Measurements from ENCODE around the gene CD63. TPM values are rescaled to one million over a fixed set of nuclear protein-coding genes. Genes with fewer than 3 reads are reported as not detected.

Gene CD63
- total RNA-seq, 2 experiments from 2014 or later = 190 to 193 TPM

- ChIA-PET POLR2A (interaction anchor here (0.7 to 1.2 kb wide), 5 partner anchors 13 to 101 kb away, joined by 3 to 7 read pairs (median 3); partner anchors contain the start of genes CD63 and SARNP), CTCF (interaction anchor here (1.8 to 2.6 kb wide), 4 partner anchors 9 to 21 kb away, joined by 6 to 16 read pairs (median 10); partner anchors contain the start of gene CD63)
Observed at GRCh38 chr12:55716582-55716957, 12.2 kb downstream of the CD63 start.

- ChIA-PET CTCF (interaction anchor here (0.6 to 2.6 kb wide), 5 partner anchors 9 to 246 kb away, joined by 3 to 16 read pairs (median 6); partner anchors contain the start of gene CD63), POLR2A (interaction anchor here (0.7 to 1.1 kb wide), 4 partner anchors 13 to 101 kb away, joined by 3 to 7 read pairs (median 4); partner anchors contain the start of gene SARNP)
Observed at GRCh38 chr12:55715833-55716581, 12.8 kb downstream of the CD63 start, which contains the start of gene BLOC1S1. BLOC1S1 (plus strand) TSS chr12:55716046; CDS start chr12:55716052, 6 bp downstream.

DNA sequence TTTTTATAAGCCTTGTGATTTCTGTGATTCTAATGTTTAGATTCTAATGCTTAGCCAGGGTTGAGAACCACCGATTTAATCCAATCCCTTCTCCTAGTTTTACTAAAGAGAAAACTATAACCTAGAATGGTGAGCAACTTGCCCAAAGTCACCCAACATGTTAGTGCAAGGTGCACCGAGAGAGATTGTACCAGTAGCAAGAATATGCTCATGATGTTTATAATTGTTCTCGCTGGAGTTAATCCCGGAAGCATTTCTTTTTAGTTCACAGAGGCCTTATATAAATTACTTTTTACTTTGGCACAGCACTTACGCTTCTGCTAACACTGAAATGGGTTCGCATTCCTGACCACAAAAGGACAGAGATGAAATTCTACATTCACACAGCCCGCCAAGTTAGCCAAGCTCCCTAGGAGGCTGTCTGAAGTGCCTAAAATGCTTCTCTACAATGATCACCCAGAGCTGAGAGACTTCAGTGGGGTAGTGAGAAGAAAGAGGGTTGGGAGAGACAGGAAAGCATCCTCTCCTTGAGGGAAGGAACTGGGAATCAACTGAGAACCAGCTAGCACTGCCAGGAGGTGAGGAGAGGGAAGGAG, 13.5 kb downstream of the CD63 start:
- POLR2A ChIA-PET = interaction anchor here (1.1 kb wide), 2 partner anchors 14 to 15 kb away, joined by 3 to 6 read pairs; no protein-coding TSS in a partner anchor
- CTCF ChIA-PET = interaction anchor here (0.7 to 2.6 kb wide), 5 partner anchors 9 to 1514 kb away, joined by 3 to 16 read pairs (median 6); partner anchors contain the start of gene CD63

- CTCF ChIA-PET = no interaction called here
- POLR2A ChIA-PET = no interaction called here
Observed at GRCh38 chr12:55713721-55714120, 15.1 kb downstream of the CD63 start.

GRCh38 chr12:55712700-55713415, 16.0 kb downstream of the CD63 start:
- POLR2A ChIA-PET = no interaction called here
- CTCF ChIA-PET = interaction anchor here (0.6 to 1.6 kb wide), 4 partner anchors 20 to 1053 kb away, joined by 3 to 5 read pairs (median 4); no protein-coding TSS in a partner anchor

GRCh38 chr12:55711786-55712553, 16.8 kb downstream of the CD63 start:
- ChIA-PET CTCF (interaction anchor here (1.6 kb wide), 1 partner anchor 56 kb away, joined by 5 read pairs; no protein-coding TSS in a partner anchor), POLR2A (no interaction called here)

DNA sequence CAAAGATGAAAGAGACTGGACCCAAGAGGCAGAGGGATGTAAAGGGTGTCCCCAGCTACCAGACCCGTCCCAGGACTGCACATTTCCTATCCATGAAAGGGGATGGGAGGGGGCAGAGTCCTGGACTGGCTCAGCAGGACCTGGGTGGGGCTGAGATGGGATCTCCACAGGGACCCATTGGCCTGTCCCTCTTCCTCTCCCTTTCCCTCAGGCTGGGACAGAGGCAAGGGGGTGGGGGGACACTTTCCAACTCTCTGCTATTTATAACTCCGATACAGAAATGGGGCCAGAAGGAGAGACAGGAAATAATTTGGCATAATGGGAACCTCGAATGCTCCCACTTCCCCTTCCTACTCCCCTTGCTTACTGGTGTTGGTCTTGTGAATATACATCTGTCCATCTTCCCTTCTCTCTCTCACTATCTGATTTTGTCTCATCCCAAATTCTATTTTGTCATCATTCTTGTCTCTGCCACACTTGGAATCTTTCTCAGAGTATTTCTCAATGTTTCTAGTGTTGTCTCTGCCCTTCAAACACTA, 20.0 kb downstream of the CD63 start:
- POLR2A ChIA-PET = no interaction called here
- CTCF ChIA-PET = no interaction called here

- ChIA-PET CTCF (interaction anchor here (2.7 kb wide), 1 partner anchor 52 kb away, joined by 7 read pairs; no protein-coding TSS in a partner anchor), POLR2A (no interaction called here)
Observed at GRCh38 chr12:55707841-55708694, 20.7 kb downstream of the CD63 start, which contains the start of gene ITGA7. ITGA7 (minus strand) TSS chr12:55707904; CDS start chr12:55707682, 222 bp downstream.

- ChIA-PET POLR2A (no interaction called here), CTCF (interaction anchor here (0.5 to 2.7 kb wide), 2 partner anchors 51 to 935 kb away, joined by 3 to 7 read pairs; no protein-coding TSS in a partner anchor)
Observed at GRCh38 chr12:55707219-55707671, 21.6 kb downstream of the CD63 start.

DNA sequence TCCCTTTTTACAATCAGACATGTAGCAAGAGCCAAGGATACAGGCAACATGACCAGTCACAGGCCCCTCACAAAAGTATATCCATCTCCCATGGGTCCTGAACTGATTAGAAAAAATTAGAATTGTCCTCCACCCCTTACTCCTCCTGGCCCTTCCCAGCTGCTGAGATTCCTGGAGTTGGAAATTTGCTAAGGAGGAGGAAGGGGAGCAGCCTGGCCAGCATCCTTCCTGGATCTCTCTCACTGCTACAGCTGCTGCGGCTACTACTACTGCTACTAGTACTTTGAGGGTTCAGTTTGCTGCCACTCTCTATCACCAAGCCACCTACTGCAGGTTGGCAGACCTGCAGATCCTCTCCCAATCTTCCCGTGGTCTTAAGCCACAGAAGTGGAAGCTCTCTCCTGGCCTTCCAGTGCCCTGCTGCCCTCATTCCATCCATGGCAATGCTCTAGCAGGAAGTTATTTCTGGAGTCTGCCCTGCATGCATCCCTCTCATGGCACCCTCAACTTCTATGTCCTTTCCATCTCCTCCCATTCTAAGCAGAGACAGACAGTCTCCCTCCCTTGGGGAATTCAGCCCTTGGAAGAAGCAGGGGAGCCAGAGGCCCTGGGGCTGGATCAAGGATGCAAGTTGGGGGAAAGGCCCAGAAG, 22.1 kb downstream of the CD63 start:
- ChIA-PET CTCF (interaction anchor here (0.5 to 2.7 kb wide), 4 partner anchors 9 to 936 kb away, joined by 3 to 7 read pairs (median 4); partner anchors contain the start of gene BLOC1S1), POLR2A (no interaction called here)

DNA sequence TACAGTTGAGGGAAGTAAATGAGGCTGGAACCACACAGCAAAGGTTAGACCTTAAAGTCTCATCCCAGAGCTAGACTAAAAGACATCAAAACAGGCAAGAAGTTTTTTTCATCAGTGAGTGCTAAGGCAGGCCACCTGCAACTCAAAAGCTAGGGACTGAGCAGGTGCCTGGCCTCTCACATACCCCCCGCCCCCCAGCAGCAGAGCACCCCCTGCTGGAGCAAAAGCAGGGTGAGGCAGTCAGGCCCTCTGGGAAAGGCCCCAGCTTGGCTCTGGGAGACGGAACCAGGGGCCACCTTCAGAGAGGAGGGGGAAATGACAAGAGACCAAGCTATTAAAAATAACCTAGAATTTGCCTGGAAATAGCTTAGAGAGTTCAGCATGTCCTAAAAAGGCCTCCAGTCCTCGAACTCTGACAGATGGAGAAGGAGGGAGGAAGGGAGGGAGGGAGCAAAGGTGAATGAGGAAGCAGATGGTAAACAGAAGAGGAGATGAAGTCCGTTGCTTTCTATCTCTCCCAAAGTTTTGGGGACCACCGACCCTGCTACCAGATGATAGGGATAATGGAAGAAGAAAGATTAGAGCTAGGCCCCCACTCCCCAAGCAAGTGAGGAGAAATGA, 22.9 kb downstream of the CD63 start:
- ChIA-PET CTCF (interaction anchor here (0.6 to 2.7 kb wide), 4 partner anchors 10 to 50 kb away, joined by 3 to 7 read pairs (median 5); partner anchors contain the start of gene BLOC1S1), POLR2A (interaction anchor here (0.6 kb wide), 2 partner anchors 23 to 800 kb away, joined by 3 read pairs; no protein-coding TSS in a partner anchor)

GRCh38 chr12:55704824-55705718, 23.7 kb downstream of the CD63 start:
- CTCF ChIA-PET = interaction anchor here (0.6 to 2.7 kb wide), 3 partner anchors 11 to 49 kb away, joined by 4 to 7 read pairs (median 6); partner anchors contain the start of gene BLOC1S1
- POLR2A ChIA-PET = interaction anchor here (0.6 kb wide), 3 partner anchors 22 to 801 kb away, joined by 3 to 4 read pairs (median 3); no protein-coding TSS in a partner anchor

DNA sequence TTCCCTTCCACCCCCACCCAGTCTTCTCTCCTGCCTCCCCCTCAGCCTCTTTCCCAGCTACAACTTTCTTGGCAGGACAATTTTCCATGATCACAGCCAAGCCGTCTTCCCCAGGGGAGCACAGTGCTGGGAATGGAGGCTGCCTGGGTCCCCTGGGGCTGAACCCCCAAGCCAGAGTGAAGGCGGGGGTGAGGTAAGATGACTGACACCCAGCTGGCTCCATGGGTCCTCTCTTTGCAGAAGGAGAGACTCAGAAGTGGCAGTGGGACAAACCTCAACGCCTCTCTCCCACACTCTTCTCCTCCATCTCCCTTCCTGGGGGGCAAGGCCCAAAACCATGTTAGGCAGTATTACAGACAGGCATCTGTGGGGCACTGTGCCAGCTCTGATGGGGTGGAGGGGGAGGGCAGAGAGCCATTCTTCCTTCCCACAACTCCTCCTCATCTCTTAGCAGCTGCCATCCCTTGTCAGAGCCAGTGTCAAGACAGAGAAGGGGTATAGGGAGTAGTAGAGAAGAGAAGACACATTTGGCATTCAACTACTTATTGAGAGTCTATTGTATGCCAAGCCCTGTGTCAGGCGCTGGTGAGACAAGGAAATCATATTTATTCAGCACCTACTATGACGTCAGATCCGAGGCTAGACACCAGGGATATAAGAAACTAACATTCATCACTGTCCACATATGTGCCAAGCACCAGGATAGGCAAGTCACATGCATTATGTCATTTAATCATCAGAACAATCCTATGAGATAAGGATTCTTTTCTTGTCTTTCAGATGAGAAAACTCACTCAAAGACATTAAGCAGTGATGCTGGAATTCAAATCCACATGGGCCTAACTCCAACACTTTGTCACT, 24.7 kb downstream of the CD63 start:
- ChIA-PET POLR2A (no interaction called here), CTCF (no interaction called here)

- CTCF ChIA-PET = no interaction called here
Observed at GRCh38 chr12:55703288-55703687, 25.5 kb downstream of the CD63 start.

More at GRCh38 chr12:55703288-55703687, 25.5 kb downstream of the CD63 start:
- POLR2A ChIA-PET = no interaction called here

Data from activated CD8-positive, alpha-beta memory T cell treated with anti-CD3 and anti-CD28 coated beads for 36 hours (primary cell).